A549 treated with DMSO at 1 μM for 4 hours (cell line): Measurements from ENCODE around the gene ANKRD29. TPM values are rescaled to one million over a fixed set of nuclear protein-coding genes. Genes with fewer than 3 reads are reported as not detected.

Experiments used
- total RNA-seq: library from RNA; stranded (reverse); fragments of 200-300 nt; extraction: Qiagen RNA extraction; gene quantifications from 5 replicates; pipeline ENCODE4 v1.2.3, GENCODE V29; 2022; ENCODE audit warnings: low read depth

The ANKRD29 gene
- 10.0 to 14.9 TPM (median 12.6 TPM) in 5 replicates for total RNA-seq

GRCh38 chr18:23662309-23663263 lies at the start of gene ANKRD29:
TSS of gene ANKRD29 (minus strand) at chr18:23662911. CDS start at chr18:23662730, 181 bp downstream.

GRCh38 chr18:23689031-23689615 lies 26.4 kb upstream of the ANKRD29 start, which contains the start of gene LAMA3:
TSS of gene LAMA3 (plus strand) at chr18:23689453. CDS start at chr18:23689684, 231 bp downstream.

GRCh38 chr18:23586249-23587196 lies 76.2 kb downstream of the ANKRD29 start, which contains the start of gene NPC1:
TSS of gene NPC1 (minus strand) at chr18:23586506. CDS start at chr18:23586343, 163 bp downstream.

Other genes with a start within 250 kb of the ANKRD29 start
- 27.8 to 39.9 TPM (median 32.4 TPM) in 5 replicates for gene RIOK3, start 209.6 kb downstream of the ANKRD29 start, total RNA-seq
- gene RMC1, start 159.4 kb downstream of the ANKRD29 start, total RNA-seq: 13.8 to 17.7 TPM (median 16.3 TPM) in 5 replicates
- 89.8 to 100 TPM (median 94.7 TPM) in 5 replicates for gene NPC1, start 76.4 kb downstream of the ANKRD29 start, total RNA-seq
- gene LAMA3, start 26.5 kb upstream of the ANKRD29 start, total RNA-seq: 29.5 to 44.3 TPM (median 41.7 TPM) in 5 replicates